A673 (cell line): ENCODE measurements around the gene FUNDC2. TPM values are rescaled to one million over a fixed set of nuclear protein-coding genes. Genes with fewer than 3 reads are reported as not detected.

Experiments
- BruUV-seq: library from RNA; stranded (reverse); fragments of 400-500 nt; replicated peaks from 2 replicates; lab custom pipeline; 2021; lab: Mats Ljungman, UMichigan
- CTCF ChIA-PET: fragments of 300-600 bp; sonication (Branson Sonifier 250); formaldehyde crosslinking; loops from one replicate; lab custom pipeline; 2022; ENCODE audit warnings: antibody characterized with exemption; lab: Charles Lee
- POLR2A ChIA-PET: fragments of 300-600 bp; sonication (Branson Sonifier 250); formaldehyde crosslinking; loops from one replicate; lab custom pipeline; 2022; ENCODE audit warnings: antibody characterized with exemption; ENCODE audit not compliant: low non-redundant PET; lab: Charles Lee
- DNase-seq: peaks from one replicate; pipeline ENCODE4 v3.0.0-alpha.2; 2015; ENCODE audit warnings: low spot score
- H3K27ac ChIP-seq: fragments of 200-600 bp; sonication (generic); 2 replicates; pipeline ENCODE4 v1.5.1; 2016; ENCODE audit warnings: mixed run types, low read depth, mild to moderate bottlenecking, mixed read lengths, antibody characterized with exemption, low read length; ENCODE audit not compliant: poor library complexity, severe bottlenecking
- H3K27me3 ChIP-seq: fragments of 200-600 bp; sonication (generic); replicated peaks from 2 replicates; pipeline ENCODE4 v1.6.1; 2017; ENCODE audit warnings: mixed run types, low read depth, mild to moderate bottlenecking, mixed read lengths, antibody characterized with exemption, low read length; ENCODE audit not compliant: insufficient read depth, poor library complexity
- H3K36me3 ChIP-seq: fragments of 200-600 bp; sonication (generic); 2 replicates; pipeline ENCODE4 v1.6.1; 2016; ENCODE audit warnings: mixed run types, mild to moderate bottlenecking, mixed read lengths, antibody characterized with exemption, low read length; ENCODE audit not compliant: insufficient read depth, poor library complexity, severe bottlenecking
- H3K4me1 ChIP-seq: fragments of 200-600 bp; sonication (generic); 2 replicates; pipeline ENCODE4 v1.6.1; 2017; ENCODE audit warnings: mixed run types, mild to moderate bottlenecking, mixed read lengths, antibody characterized with exemption, low read length; ENCODE audit not compliant: insufficient read depth, poor library complexity, severe bottlenecking
- H3K4me3 ChIP-seq: fragments of 200-600 bp; sonication (generic); 2 replicates; pipeline ENCODE4 v1.5.1; 2016; ENCODE audit warnings: low read depth, mixed run types, mild to moderate bottlenecking, mixed read lengths, low read length; ENCODE audit not compliant: poor library complexity, severe bottlenecking
- H3K9me3 ChIP-seq: fragments of 200-600 bp; sonication (generic); 2 replicates; pipeline ENCODE4 v1.6.1; 2016; ENCODE audit warnings: mixed run types, low read depth, mild to moderate bottlenecking, mixed read lengths, antibody characterized with exemption, low read length; ENCODE audit not compliant: poor library complexity, severe bottlenecking
- CTCF ChIP-seq: fragments of 300-800, 200-600 bp; sonication (generic); conservative IDR thresholded peaks from 2 replicates; pipeline ENCODE4 v1.5.1; 2017; ENCODE audit warnings: low read depth, mild to moderate bottlenecking, antibody characterized with exemption, low read length, moderate library complexity, mixed read lengths
- EZH2 ChIP-seq: fragments of 200-600 bp; sonication (generic); IDR thresholded peaks from 2 replicates; pipeline ENCODE4 v1.6.1; 2017; ENCODE audit warnings: borderline replicate concordance, low read depth, mild to moderate bottlenecking, mixed read lengths, antibody characterized with exemption, low read length; ENCODE audit not compliant: poor library complexity, severe bottlenecking
- intact Hi-C: fragments of 100-400 bp; cut with micrococcal nuclease; formaldehyde crosslinking; loops from one replicate; pipeline ENCODE4 v1.10.0; 2022; ENCODE audit not compliant: unreplicated experiment
- total RNA-seq: library from RNA; stranded (reverse); gene quantifications from 2 replicates; pipeline ENCODE4 v1.2.3, GENCODE V29; 2021

Gene FUNDC2
- total RNA-seq, 1 experiment from 2014 or later = 84.6 TPM

DNA sequence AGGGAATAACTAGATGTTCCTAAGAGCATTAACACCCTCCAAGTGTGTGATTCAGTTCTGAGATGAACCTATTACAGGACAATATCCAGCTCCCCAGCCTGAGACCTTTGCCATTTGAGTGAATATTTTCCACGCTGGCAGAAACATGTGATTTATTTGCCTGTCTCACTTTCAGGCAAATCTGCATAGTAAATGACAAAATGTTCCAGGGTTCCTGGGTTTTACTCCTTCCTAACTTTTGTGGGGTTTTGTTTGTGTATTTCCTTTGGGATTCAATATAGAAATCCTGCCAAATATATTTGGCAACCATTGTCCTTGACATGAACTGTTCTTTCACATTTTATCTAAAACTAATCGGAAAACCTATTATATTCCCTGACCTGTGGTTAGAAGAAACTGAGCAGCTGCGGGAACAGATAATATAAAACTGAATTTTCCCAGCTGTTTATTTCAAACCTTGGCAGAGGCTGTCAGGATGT, 16.6 kb upstream of the FUNDC2 start:
- BruUV-seq = no TSS peak
- Histone ChIP-seq H3K27me3 (no peaks in the 10 kb centered on the region), H3K9me3 (no peaks in the 10 kb centered on the region), H3K4me3 (no peak overlapping the region), H3K36me3 (no peaks in the 10 kb centered on the region), H3K27ac (no peak overlapping the region), H3K4me1 (no peaks in the 10 kb centered on the region)
- ChIA-PET POLR2A (no interaction called here), CTCF (no interaction called here)
- DNase-seq = no peak
- intact Hi-C loops = loop anchor here (10.0 kb wide), 1 partner anchor 55 kb away; no protein-coding TSS in a partner anchor
- TF ChIP-seq EZH2 = no peak
- no peak for TF ChIP-seq CTCF

DNA sequence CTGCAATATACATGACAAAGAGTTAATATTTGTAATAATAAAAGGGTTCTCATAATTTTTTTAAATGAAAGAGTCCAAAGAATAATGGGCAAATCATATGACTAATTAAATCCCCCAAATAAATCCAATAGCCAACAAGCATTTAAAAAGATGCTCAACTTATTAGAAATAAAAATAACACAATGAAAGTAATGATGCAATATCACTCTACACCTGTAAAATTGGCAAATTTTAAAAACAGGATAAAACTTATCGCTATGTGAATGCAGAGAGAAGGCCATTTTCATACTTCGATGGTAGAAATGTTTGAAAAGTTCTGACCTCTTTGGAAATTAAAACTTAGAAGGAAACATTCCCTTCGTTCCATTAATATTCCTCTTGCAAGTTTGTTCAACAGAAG, 6.1 kb upstream of the FUNDC2 start:
- TF ChIP-seq EZH2 = no peak
- TF ChIP-seq CTCF = no peak
- no peak for DNase-seq
- Histone ChIP-seq H3K4me3 (no peak overlapping the region), H3K36me3 (no peaks in the 10 kb centered on the region), H3K27ac (no peak overlapping the region), H3K9me3 (no peaks in the 10 kb centered on the region), H3K4me1 (no peaks in the 10 kb centered on the region), H3K27me3 (no peaks in the 10 kb centered on the region)
- intact Hi-C loops = no loop called here
- ChIA-PET POLR2A (no interaction called here), CTCF (no interaction called here)
- no TSS peak for BruUV-seq

DNA sequence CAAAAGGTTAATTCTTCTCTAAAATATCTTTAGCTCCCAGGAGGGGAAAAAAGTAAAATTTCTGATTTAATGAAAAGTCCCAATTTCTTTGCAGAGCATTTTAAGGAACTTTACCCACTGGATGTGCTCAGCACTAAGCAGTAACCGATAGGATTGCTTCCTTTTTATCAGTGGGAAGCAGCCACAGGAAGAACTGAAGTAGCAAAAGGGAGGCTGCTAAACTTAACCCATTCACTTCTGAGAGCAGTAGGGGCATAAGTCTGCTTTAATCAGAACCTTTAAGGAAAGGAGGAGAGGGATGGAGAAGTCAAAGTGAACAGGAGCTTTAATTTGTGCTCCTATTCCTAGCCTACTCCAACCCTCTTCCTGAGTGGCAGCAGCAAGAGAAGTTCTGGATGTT, 4.1 kb upstream of the FUNDC2 start, which contains the start of gene F8:
F8 (minus strand) TSS at position 139 of the 400 bp plus-strand sequence. CDS start 171 bp downstream, outside the sequence.
- intact Hi-C loops = no loop called here
- Histone ChIP-seq H3K9me3 (no peaks in the 10 kb centered on the region), H3K27ac (no peak within 1 kb of the TSS), H3K36me3 (no peaks in the 10 kb centered on the region), H3K4me1 (no peaks in the 10 kb centered on the region), H3K27me3 (no peaks in the 10 kb centered on the region), H3K4me3 (no peak within 1 kb of the TSS)
- TF ChIP-seq EZH2 = no peak
- no peak for TF ChIP-seq CTCF
- POLR2A ChIA-PET = no interaction called here
- no TSS peak for BruUV-seq
- CTCF ChIA-PET = no interaction called here
- no peak for DNase-seq
